ENCODE results near the gene RICTOR. TPM values are rescaled to one million over a fixed set of nuclear protein-coding genes. Genes with fewer than 3 reads are reported as not detected.

The RICTOR gene
- total and polyA plus RNA-seq, 3 donors from 2014 or later, result 14.4 to 61.8 (median 57.7) TPM

- intact Hi-C loops (cut with DNase I; ENCODE audit: low total_unique reads), result no loop called here
- Histone ChIP-seq H3K27ac (no peak overlapping the region), H3K36me3 (ENCODE audit: low read depth, missing control alignments) (no peaks in the 10 kb centered on the region), H3K9me3 (no peaks in the 10 kb centered on the region), H3K4me3 (no peak overlapping the region), H3K4me1 (no peaks in the 10 kb centered on the region), H3K27me3 (no peaks in the 10 kb centered on the region)
- TF ChIP-seq, protein P1, sequence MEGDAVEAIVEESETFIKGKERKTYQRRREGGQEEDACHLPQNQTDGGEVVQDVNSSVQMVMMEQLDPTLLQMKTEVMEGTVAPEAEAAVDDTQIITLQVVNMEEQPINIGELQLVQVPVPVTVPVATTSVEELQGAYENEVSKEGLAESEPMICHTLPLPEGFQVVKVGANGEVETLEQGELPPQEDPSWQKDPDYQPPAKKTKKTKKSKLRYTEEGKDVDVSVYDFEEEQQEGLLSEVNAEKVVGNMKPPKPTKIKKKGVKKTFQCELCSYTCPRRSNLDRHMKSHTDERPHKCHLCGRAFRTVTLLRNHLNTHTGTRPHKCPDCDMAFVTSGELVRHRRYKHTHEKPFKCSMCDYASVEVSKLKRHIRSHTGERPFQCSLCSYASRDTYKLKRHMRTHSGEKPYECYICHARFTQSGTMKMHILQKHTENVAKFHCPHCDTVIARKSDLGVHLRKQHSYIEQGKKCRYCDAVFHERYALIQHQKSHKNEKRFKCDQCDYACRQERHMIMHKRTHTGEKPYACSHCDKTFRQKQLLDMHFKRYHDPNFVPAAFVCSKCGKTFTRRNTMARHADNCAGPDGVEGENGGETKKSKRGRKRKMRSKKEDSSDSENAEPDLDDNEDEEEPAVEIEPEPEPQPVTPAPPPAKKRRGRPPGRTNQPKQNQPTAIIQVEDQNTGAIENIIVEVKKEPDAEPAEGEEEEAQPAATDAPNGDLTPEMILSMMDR (IDR thresholded peaks at IDR 0.05), result no peak
- no peak for TF ChIP-seq POLR2A (IDR thresholded peaks at IDR 0.05)
- 53 to 66% methylated on average over 1 of the region's 1 CpG for WGBS, 2 donors
- no peak for DNase-seq
Observed at GRCh38 chr5:38938424-38938823, 135.8 kb downstream of the RICTOR start.

DNA sequence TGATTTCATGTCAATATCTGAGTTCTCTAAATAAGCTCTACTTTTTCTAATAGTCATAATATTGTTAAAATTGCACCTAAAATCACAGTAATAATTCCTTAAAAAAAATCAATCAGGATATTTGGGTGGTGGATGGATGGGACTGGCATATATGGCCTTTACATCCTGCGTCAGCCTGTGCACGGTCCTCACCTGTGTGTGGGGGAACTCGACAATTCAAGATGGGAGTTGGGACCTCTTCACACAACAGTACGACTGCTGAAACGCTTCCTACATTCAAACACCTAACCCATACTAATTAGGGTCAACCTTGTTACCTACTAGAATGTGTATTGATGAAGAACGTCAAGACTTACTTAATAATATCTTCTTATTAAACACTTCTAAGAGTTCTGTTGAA is 137.9 kb downstream of the RICTOR start:
- TF ChIP-seq, protein P1 (IDR thresholded peaks at IDR 0.05), result no peak
- no peak for TF ChIP-seq POLR2A (IDR thresholded peaks at IDR 0.05)
- Histone ChIP-seq H3K4me1 (no peaks in the 10 kb centered on the region), H3K9me3 (no peaks in the 10 kb centered on the region), H3K36me3 (ENCODE audit: low read depth, missing control alignments) (no peaks in the 10 kb centered on the region), H3K4me3 (no peak overlapping the region), H3K27ac (no peak overlapping the region), H3K27me3 (no peaks in the 10 kb centered on the region)
- DNase-seq, result no peak
- 76 to 83% methylated on average over 6 of the region's 6 CpGs for WGBS, 2 donors
- intact Hi-C loops (cut with DNase I; ENCODE audit: low total_unique reads), result no loop called here

- TF ChIP-seq POLR2A (IDR thresholded peaks at IDR 0.05), result no peak
- TF ChIP-seq, protein P1 (IDR thresholded peaks at IDR 0.05), result no peak
- Histone ChIP-seq H3K9me3 (no peaks in the 10 kb centered on the region), H3K27ac (no peak overlapping the region), H3K4me3 (no peak overlapping the region), H3K27me3 (no peaks in the 10 kb centered on the region), H3K36me3 (ENCODE audit: low read depth, missing control alignments) (no peaks in the 10 kb centered on the region), H3K4me1 (no peaks in the 10 kb centered on the region)
- WGBS, 2 donors, result 2 to 55% methylated on average over 1 of the region's 1 CpG
- DNase-seq, result no peak
- intact Hi-C loops (cut with DNase I; ENCODE audit: low total_unique reads), result no loop called here
Observed at GRCh38 chr5:38935437-38935836, 138.8 kb downstream of the RICTOR start.

DNA sequence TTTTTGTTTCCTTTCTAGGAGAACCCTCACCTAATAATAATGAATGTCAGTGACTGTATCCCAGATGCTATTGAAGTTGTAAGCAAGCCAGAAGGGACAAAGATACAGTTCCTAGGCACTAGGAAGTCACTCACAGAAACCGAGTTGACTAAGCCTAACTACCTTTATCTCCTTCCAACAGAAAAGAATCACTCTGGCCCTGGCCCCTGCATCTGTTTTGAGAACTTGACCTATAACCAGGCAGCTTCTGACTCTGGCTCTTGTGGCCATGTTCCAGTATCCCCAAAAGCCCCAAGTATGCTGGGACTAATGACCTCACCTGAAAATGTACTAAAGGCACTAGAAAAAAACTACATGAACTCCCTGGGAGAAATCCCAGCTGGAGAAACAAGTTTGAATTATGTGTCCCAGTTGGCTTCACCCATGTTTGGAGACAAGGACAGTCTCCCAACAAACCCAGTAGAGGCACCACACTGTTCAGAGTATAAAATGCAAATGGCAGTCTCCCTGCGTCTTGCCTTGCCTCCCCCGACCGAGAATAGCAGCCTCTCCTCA is 141.3 kb downstream of the RICTOR start:
- Histone ChIP-seq H3K4me1 (no peaks in the 10 kb centered on the region), H3K4me3 (no peak overlapping the region), H3K36me3 (ENCODE audit: low read depth, missing control alignments) (no peaks in the 10 kb centered on the region), H3K27ac (no peak overlapping the region), H3K9me3 (no peaks in the 10 kb centered on the region), H3K27me3 (no peaks in the 10 kb centered on the region)
- no peak for TF ChIP-seq POLR2A (IDR thresholded peaks at IDR 0.05)
- TF ChIP-seq, protein P1 (IDR thresholded peaks at IDR 0.05), result no peak
- DNase-seq, result no peak
- WGBS, 2 donors, result 74 to 84% methylated on average over 4 of the region's 4 CpGs
- intact Hi-C loops (cut with DNase I; ENCODE audit: low total_unique reads), result no loop called here

GRCh38 chr5:38931731-38932130 is 142.5 kb downstream of the RICTOR start:
- TF ChIP-seq, protein P1 (IDR thresholded peaks at IDR 0.05), result no peak
- TF ChIP-seq POLR2A (IDR thresholded peaks at IDR 0.05), result no peak
- H3K36me3 ChIP-seq (ENCODE audit: low read depth, missing control alignments), result no peaks in the 10 kb centered on the region
- DNase-seq, result no peak
- no peak overlapping the region for H3K27ac ChIP-seq
- H3K4me3 ChIP-seq, result no peak overlapping the region
- H3K9me3 ChIP-seq, result no peaks in the 10 kb centered on the region
- intact Hi-C loops (cut with DNase I; ENCODE audit: low total_unique reads), result no loop called here
- H3K4me1 ChIP-seq, result no peaks in the 10 kb centered on the region
- 92 to 94% methylated on average over 4 of the region's 4 CpGs for WGBS, 2 donors
- H3K27me3 ChIP-seq, result no peaks in the 10 kb centered on the region
